ENCODE data around the gene GGCX.

The GGCX gene

GRCh38 chr2:85582492-85582891 is 21.2 kb upstream of the GGCX start:
- no peak for TF ChIP-seq CTCF (IDR thresholded peaks at IDR 0.05; ENCODE audit: borderline replicate concordance, extremely low read depth, low read length, poor library complexity, severe bottlenecking)
- no peak for TF ChIP-seq EZH2 (IDR thresholded peaks at IDR 0.05; ENCODE audit: borderline replicate concordance, low read depth, low read length, severe bottlenecking)
- ATAC-seq (ENCODE audit: insufficient read depth, low read depth) (no peak), DNase-seq (no peak)
- H3K4me3 ChIP-seq (ENCODE audit: low read depth in 1 of 2, low read length in 2 of 2): no peak overlapping the region
- peaks cover 10% of the 10 kb centered on the region; the same call in 1 of the 2 replicates for H3K79me2 ChIP-seq (ENCODE audit: insufficient read depth, low read length)
- H3K9me3 ChIP-seq (ENCODE audit: insufficient read depth, low read length, severe bottlenecking): no peaks in the 10 kb centered on the region
- H2AFZ ChIP-seq (ENCODE audit: low read depth, low read length): 0 out of 2 replicates have a peak overlapping the region, but pooled peaks have one; percentile 2
- H3K4me1 ChIP-seq (ENCODE audit: insufficient read depth, low read length): peaks cover 24% of the 10 kb centered on the region
- H3K27ac ChIP-seq (ENCODE audit: low read length): no peak overlapping the region
- no peaks in the 10 kb centered on the region for H3K36me3 ChIP-seq (ENCODE audit: insufficient read depth, low read length)
- no peaks in the 10 kb centered on the region for H4K20me1 ChIP-seq (ENCODE audit: insufficient read depth, low read length)
- H3K4me2 ChIP-seq (ENCODE audit: insufficient read depth, low read length): no peak overlapping the region
- peaks cover 22% of the 10 kb centered on the region for H3K27me3 ChIP-seq (ENCODE audit: insufficient read depth, low read length, poor library complexity)
- H3K9ac ChIP-seq (ENCODE audit: low read depth, low read length): no peak overlapping the region

GRCh38 chr2:85580206-85580605 is 18.9 kb upstream of the GGCX start:
- no peaks in the 10 kb centered on the region for H3K36me3 ChIP-seq (ENCODE audit: insufficient read depth, low read length)
- no peak for ATAC-seq (ENCODE audit: insufficient read depth, low read depth)
- peaks cover 16% of the 10 kb centered on the region for H3K4me1 ChIP-seq (ENCODE audit: insufficient read depth, low read length)
- H3K9me3 ChIP-seq (ENCODE audit: insufficient read depth, low read length, severe bottlenecking): no peaks in the 10 kb centered on the region
- TF ChIP-seq EZH2 (IDR thresholded peaks at IDR 0.05; ENCODE audit: borderline replicate concordance, low read depth, low read length, severe bottlenecking) (no peak), CTCF (IDR thresholded peaks at IDR 0.05; ENCODE audit: borderline replicate concordance, extremely low read depth, low read length, poor library complexity, severe bottlenecking) (no peak)
- no peaks in the 10 kb centered on the region for H4K20me1 ChIP-seq (ENCODE audit: insufficient read depth, low read length)
- H3K4me2 ChIP-seq (ENCODE audit: insufficient read depth, low read length): no peak overlapping the region
- H3K9ac ChIP-seq (ENCODE audit: low read depth, low read length): no peak overlapping the region
- H2AFZ ChIP-seq (ENCODE audit: low read depth, low read length): no peak overlapping the region
- peaks cover 24% of the 10 kb centered on the region for H3K27me3 ChIP-seq (ENCODE audit: insufficient read depth, low read length, poor library complexity)
- DNase-seq: no peak
- no peak overlapping the region for H3K27ac ChIP-seq (ENCODE audit: low read length)
- H3K79me2 ChIP-seq (ENCODE audit: insufficient read depth, low read length): peaks cover 5% of the 10 kb centered on the region; the same call in 1 of the 2 replicates
- H3K4me3 ChIP-seq (ENCODE audit: low read depth in 1 of 2, low read length in 2 of 2): no peak overlapping the region

- H4K20me1 ChIP-seq (ENCODE audit: insufficient read depth, low read length): no peaks in the 10 kb centered on the region
- H3K9ac ChIP-seq (ENCODE audit: low read depth, low read length): no peak overlapping the region
- H2AFZ ChIP-seq (ENCODE audit: low read depth, low read length): no peak overlapping the region; the same call in 1 of the 2 replicates
- peaks cover 24% of the 10 kb centered on the region for H3K27me3 ChIP-seq (ENCODE audit: insufficient read depth, low read length, poor library complexity)
- no peak overlapping the region for H3K4me2 ChIP-seq (ENCODE audit: insufficient read depth, low read length)
- H3K79me2 ChIP-seq (ENCODE audit: insufficient read depth, low read length): no peaks in the 10 kb centered on the region
- peaks cover 8% of the 10 kb centered on the region for H3K4me1 ChIP-seq (ENCODE audit: insufficient read depth, low read length)
- ATAC-seq (ENCODE audit: insufficient read depth, low read depth) (no peak), DNase-seq (no peak)
- no peak overlapping the region for H3K4me3 ChIP-seq (ENCODE audit: low read depth in 1 of 2, low read length in 2 of 2)
- no peaks in the 10 kb centered on the region for H3K9me3 ChIP-seq (ENCODE audit: insufficient read depth, low read length, severe bottlenecking)
- TF ChIP-seq CTCF (IDR thresholded peaks at IDR 0.05; ENCODE audit: borderline replicate concordance, extremely low read depth, low read length, poor library complexity, severe bottlenecking) (no peak), EZH2 (IDR thresholded peaks at IDR 0.05; ENCODE audit: borderline replicate concordance, low read depth, low read length, severe bottlenecking) (no peak)
- H3K36me3 ChIP-seq (ENCODE audit: insufficient read depth, low read length): no peaks in the 10 kb centered on the region
- H3K27ac ChIP-seq (ENCODE audit: low read length): no peak overlapping the region
Measured at GRCh38 chr2:85579266-85579935, 18.1 kb upstream of the GGCX start.
